ENCODE measurements around the gene SMYD4. TPM values are rescaled to one million over a fixed set of nuclear protein-coding genes. Genes with fewer than 3 reads are reported as not detected.
"Not testable (repeated sequence)": the region's sequence is repeated elsewhere in the genome, so short reads cannot be mapped to it uniquely, and the experiment has no call there.

Gene SMYD4
- total RNA-seq, 1 donor from 2014 or later = 19.0 TPM

- DNase-seq (ENCODE audit: low spot score) = no peak
Observed at GRCh38 chr17:1754430-1755112, 75.1 kb downstream of the SMYD4 start.

GRCh38 chr17:1753767-1754429, 75.8 kb downstream of the SMYD4 start:
- DNase-seq (ENCODE audit: low spot score) = no peak

- DNase-seq (ENCODE audit: low spot score) = no peak
Observed at GRCh38 chr17:1752425-1753262, 77.1 kb downstream of the SMYD4 start.

- no peak for DNase-seq (ENCODE audit: low spot score)
Observed at GRCh38 chr17:1750628-1751027, 79.1 kb downstream of the SMYD4 start.

- no peak for DNase-seq (ENCODE audit: low spot score)
Observed at GRCh38 chr17:1746975-1747543, 82.6 kb downstream of the SMYD4 start.

GRCh38 chr17:1745513-1746020, 84.1 kb downstream of the SMYD4 start:
- no peak for DNase-seq (ENCODE audit: low spot score)

GRCh38 chr17:1744551-1745512, 84.9 kb downstream of the SMYD4 start:
- DNase-seq (ENCODE audit: low spot score) = no peak

- no peak for DNase-seq (ENCODE audit: low spot score)
Observed at GRCh38 chr17:1743088-1743439, 86.6 kb downstream of the SMYD4 start.

GRCh38 chr17:1742371-1743087, 87.2 kb downstream of the SMYD4 start, which contains the start of gene SERPINF2:
Gene SERPINF2, plus strand, starts transcription at chr17:1742871. Its CDS starts 2,125 bp downstream, at chr17:1744996.
- no peak for DNase-seq (ENCODE audit: low spot score)

GRCh38 chr17:1741899-1742298, 87.8 kb downstream of the SMYD4 start:
- not testable (repeated sequence) for DNase-seq (ENCODE audit: low spot score)

- no peak for DNase-seq (ENCODE audit: low spot score)
Observed at GRCh38 chr17:1737531-1738291, 92.0 kb downstream of the SMYD4 start.

- no peak for DNase-seq (ENCODE audit: low spot score)
Observed at GRCh38 chr17:1736348-1737281, 93.1 kb downstream of the SMYD4 start.

- DNase-seq (ENCODE audit: low spot score) = no peak
Observed at GRCh38 chr17:1735834-1736347, 93.8 kb downstream of the SMYD4 start.

- DNase-seq (ENCODE audit: low spot score) = no peak
Observed at GRCh38 chr17:1735418-1735817, 94.3 kb downstream of the SMYD4 start.

GRCh38 chr17:1733759-1734158, 95.9 kb downstream of the SMYD4 start:
- DNase-seq (ENCODE audit: low spot score) = no peak

- DNase-seq (ENCODE audit: low spot score) = no peak
Observed at GRCh38 chr17:1732833-1733321, 96.8 kb downstream of the SMYD4 start.

- no peak for DNase-seq (ENCODE audit: low spot score)
Observed at GRCh38 chr17:1732241-1732832, 97.4 kb downstream of the SMYD4 start.

GRCh38 chr17:1731194-1731506, 98.6 kb downstream of the SMYD4 start:
- DNase-seq (ENCODE audit: low spot score) = no peak

Measured in ureter (tissue), 1 donor.